HFFc6 (cell line): ENCODE results near the gene EXOC1. TPM values are rescaled to one million over a fixed set of nuclear protein-coding genes. Genes with fewer than 3 reads are reported as not detected.

ENCODE experiments used
- DNase-seq: peaks from one replicate; pipeline ENCODE4 v3.0.0-alpha.2; 2018
- H3K27ac Mint-ChIP-seq: 2 replicates; pipeline ENCODE4 v1.8.0; 2020; ENCODE audit warnings: mild to moderate bottlenecking, mixed read lengths
- H3K27me3 Mint-ChIP-seq: 2 replicates; pipeline ENCODE4 v1.8.0; 2021; ENCODE audit warnings: mild to moderate bottlenecking, moderate library complexity, mixed read lengths; ENCODE audit not compliant: insufficient read depth
- H3K36me3 Mint-ChIP-seq: 2 replicates; pipeline ENCODE4 v1.8.0; 2021; ENCODE audit warnings: low read depth, mixed read lengths
- H3K4me1 Mint-ChIP-seq: 2 replicates; pipeline ENCODE4 v1.8.0; 2020; ENCODE audit warnings: low read depth, mixed read lengths
- H3K4me3 Mint-ChIP-seq: 2 replicates; pipeline ENCODE4 v1.8.0; 2020; ENCODE audit warnings: mild to moderate bottlenecking, moderate library complexity, mixed read lengths
- H3K9me3 Mint-ChIP-seq: 2 replicates; pipeline ENCODE4 v1.8.0; 2020; ENCODE audit warnings: mild to moderate bottlenecking, mixed read lengths
- long read RNA-seq: library from polyadenylated mRNA; unstranded; transcript quantifications from one replicate; pipeline ENCODE4 v2.0.0, GENCODE V29; 2019
- total RNA-seq, 6 experiments: library from RNA; stranded (reverse); fragmentation: NEBNext Ultra II Directional; extraction: Animal tissue kit (Norgen Biotek cat#: 25700); gene quantifications; 2 replicates in 1 of 6; 3 replicates in 5 of 6; pipeline ENCODE4 v1.2.3, GENCODE V29; 2021
- TF ChIP-seq, protein P1 (sequence below): fragments of 200-600 bp; sonication (generic); IDR thresholded peaks from 2 replicates; pipeline ENCODE4 v1.5.0; 2021; ENCODE audit warnings: antibody characterized with exemption, mild to moderate bottlenecking

EXOC1 gene, protein sequence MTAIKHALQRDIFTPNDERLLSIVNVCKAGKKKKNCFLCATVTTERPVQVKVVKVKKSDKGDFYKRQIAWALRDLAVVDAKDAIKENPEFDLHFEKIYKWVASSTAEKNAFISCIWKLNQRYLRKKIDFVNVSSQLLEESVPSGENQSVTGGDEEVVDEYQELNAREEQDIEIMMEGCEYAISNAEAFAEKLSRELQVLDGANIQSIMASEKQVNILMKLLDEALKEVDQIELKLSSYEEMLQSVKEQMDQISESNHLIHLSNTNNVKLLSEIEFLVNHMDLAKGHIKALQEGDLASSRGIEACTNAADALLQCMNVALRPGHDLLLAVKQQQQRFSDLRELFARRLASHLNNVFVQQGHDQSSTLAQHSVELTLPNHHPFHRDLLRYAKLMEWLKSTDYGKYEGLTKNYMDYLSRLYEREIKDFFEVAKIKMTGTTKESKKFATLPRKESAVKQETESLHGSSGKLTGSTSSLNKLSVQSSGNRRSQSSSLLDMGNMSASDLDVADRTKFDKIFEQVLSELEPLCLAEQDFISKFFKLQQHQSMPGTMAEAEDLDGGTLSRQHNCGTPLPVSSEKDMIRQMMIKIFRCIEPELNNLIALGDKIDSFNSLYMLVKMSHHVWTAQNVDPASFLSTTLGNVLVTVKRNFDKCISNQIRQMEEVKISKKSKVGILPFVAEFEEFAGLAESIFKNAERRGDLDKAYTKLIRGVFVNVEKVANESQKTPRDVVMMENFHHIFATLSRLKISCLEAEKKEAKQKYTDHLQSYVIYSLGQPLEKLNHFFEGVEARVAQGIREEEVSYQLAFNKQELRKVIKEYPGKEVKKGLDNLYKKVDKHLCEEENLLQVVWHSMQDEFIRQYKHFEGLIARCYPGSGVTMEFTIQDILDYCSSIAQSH
- total RNA-seq, result 10 to 100 TPM; 28.8 to 32.6 (median 31.4) TPM
- long read RNA-seq, partial matches to known transcripts, result 22 of 40 reads
- long read RNA-seq, other reads (novel, unspliced or antisense), result 14 of 40 reads

DNA sequence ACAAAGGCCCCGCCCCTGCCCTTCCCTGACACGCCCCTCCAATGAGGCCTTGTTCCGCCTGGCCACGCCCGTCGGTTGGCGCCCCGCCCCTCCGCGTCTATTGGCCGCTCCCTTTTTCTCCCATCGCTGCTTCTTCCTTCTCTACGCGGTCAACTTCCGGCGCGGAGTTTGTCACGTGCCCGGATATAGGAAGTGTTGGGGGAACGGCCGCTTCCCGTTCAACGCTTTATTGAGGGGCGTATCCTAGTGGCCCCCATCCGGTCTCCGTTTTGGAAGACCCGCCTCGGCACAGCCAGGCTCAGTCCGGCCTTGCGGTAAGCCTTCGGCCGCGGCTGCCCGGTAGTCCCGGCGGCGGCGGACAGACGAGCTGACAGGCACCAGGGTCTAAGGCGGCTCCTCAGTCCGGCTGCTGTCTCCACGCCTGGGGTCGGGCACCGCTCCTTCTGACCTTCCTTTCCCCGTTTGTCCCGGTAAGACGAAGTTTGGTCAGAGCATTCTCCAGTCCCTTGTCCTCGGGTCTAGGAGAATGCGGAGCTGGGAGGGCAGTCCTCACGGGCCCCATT lies at the start of gene EXOC1:
EXOC1 (plus strand) TSS at position 165 of the 563 bp plus-strand sequence. CDS start 4,676 bp downstream, outside the sequence.
- Mint-ChIP-seq H3K36me3 (no peaks in the 10 kb centered on the region), H3K9me3 (no peaks in the 10 kb centered on the region), H3K4me3 (no peak within 1 kb of the TSS), H3K27me3 (peaks cover 3% of the 10 kb centered on the region), H3K27ac (peak within 1 kb of the TSS; percentile 89), H3K4me1 (no peaks in the 10 kb centered on the region; the same call in 1 of the 2 replicates)
- TF ChIP-seq, protein P1, sequence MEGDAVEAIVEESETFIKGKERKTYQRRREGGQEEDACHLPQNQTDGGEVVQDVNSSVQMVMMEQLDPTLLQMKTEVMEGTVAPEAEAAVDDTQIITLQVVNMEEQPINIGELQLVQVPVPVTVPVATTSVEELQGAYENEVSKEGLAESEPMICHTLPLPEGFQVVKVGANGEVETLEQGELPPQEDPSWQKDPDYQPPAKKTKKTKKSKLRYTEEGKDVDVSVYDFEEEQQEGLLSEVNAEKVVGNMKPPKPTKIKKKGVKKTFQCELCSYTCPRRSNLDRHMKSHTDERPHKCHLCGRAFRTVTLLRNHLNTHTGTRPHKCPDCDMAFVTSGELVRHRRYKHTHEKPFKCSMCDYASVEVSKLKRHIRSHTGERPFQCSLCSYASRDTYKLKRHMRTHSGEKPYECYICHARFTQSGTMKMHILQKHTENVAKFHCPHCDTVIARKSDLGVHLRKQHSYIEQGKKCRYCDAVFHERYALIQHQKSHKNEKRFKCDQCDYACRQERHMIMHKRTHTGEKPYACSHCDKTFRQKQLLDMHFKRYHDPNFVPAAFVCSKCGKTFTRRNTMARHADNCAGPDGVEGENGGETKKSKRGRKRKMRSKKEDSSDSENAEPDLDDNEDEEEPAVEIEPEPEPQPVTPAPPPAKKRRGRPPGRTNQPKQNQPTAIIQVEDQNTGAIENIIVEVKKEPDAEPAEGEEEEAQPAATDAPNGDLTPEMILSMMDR, result no peak
- peak; percentile 96 for DNase-seq

DNA sequence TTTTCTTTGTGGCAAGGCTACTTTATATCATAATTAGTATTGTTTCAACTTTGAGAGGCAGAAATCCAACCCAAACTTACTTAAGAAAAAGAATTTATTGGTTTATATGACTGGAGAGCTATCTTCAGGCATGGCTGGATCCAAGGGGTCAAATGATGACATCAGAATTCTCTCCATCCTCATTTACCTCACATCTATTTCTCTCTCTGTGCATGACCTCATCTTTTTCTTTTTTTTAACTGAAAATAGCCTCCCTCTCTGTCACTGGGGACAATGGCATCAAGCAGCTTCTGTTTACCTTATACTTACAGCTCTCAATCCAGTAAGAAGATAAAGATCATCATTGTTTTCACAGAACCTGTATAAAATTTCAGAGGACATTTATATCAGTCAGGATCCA lies 45.9 kb upstream of the EXOC1 start:
- TF ChIP-seq, protein P1, result no peak
- H3K9me3 Mint-ChIP-seq, result no peaks in the 10 kb centered on the region
- no peaks in the 10 kb centered on the region for H3K4me1 Mint-ChIP-seq
- no peak overlapping the region for H3K4me3 Mint-ChIP-seq
- peaks cover 13% of the 10 kb centered on the region for H3K27me3 Mint-ChIP-seq
- no peak for DNase-seq
- no peak overlapping the region for H3K27ac Mint-ChIP-seq
- no peaks in the 10 kb centered on the region for H3K36me3 Mint-ChIP-seq

DNA sequence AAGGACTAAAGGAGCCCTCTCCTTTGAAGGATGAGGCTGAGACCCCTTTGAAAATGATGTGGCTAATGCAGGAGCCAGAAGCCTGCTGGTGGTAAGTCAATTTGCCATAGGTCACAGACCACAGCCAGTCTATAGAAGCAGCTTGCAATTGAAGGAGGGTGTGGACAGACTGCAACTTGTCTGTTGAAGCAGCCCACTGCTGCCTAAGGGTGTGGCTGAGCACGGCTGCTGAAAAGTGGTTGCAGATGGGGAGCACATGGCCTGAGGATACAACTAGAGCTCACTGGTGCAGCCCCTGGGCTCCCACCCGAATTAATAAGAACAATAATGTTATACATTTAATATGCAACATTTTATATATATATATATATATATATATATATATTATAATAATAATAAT lies 45.3 kb upstream of the EXOC1 start:
- H3K4me3 Mint-ChIP-seq, result no peak overlapping the region
- no peak overlapping the region for H3K27ac Mint-ChIP-seq
- no peaks in the 10 kb centered on the region for H3K9me3 Mint-ChIP-seq
- H3K36me3 Mint-ChIP-seq, result no peaks in the 10 kb centered on the region
- H3K4me1 Mint-ChIP-seq, result no peaks in the 10 kb centered on the region
- DNase-seq, result no peak
- H3K27me3 Mint-ChIP-seq, result peaks cover 11% of the 10 kb centered on the region
- TF ChIP-seq, protein P1, result no peak

DNA sequence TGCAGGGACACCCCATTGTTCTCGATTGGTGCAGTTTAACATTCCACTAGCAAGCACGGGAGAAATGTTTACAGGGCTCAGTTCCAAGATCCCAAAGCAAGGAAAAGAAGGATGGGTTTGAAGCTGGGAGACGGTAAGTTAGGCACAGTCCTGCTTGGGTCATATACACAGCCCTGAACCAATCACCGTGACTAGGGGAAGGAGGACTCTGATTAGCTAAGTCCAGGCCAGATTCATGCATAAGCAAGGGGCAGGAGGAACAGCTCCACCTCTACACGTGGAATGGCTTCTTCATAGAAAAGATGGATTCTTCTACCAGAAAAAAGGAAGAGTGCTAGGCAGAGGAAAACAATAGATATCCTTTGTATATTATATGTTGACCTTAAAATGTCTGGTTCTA lies 44.8 kb upstream of the EXOC1 start:
- no peaks in the 10 kb centered on the region for H3K36me3 Mint-ChIP-seq
- no peaks in the 10 kb centered on the region for H3K4me1 Mint-ChIP-seq
- H3K27ac Mint-ChIP-seq, result no peak overlapping the region
- no peaks in the 10 kb centered on the region for H3K9me3 Mint-ChIP-seq
- H3K4me3 Mint-ChIP-seq, result no peak overlapping the region
- DNase-seq, result no peak
- TF ChIP-seq, protein P1, result no peak
- H3K27me3 Mint-ChIP-seq, result peaks cover 9% of the 10 kb centered on the region

DNA sequence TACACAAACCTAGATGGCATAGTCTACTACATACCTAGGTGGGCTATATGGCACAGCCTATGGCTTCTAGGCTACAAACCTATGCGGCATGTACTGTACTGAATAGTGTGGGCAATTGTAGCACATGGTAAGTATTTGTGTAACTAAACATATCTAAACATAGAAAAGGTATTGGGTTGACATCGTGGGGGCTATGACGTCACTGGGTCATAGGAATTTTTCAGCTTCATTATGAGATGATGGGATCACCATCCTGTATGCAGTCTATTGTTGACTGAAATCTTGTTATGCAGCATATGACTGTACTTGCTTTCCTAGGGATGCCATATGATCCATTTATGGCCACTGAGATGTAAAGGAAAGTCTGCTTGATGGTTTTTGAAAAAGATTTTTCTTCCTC lies 35.8 kb upstream of the EXOC1 start:
- Mint-ChIP-seq H3K36me3 (no peaks in the 10 kb centered on the region), H3K27ac (no peak overlapping the region)

More for the DNA sequence above, 35.8 kb upstream of the EXOC1 start:
- TF ChIP-seq, protein P1, result no peak
- Mint-ChIP-seq H3K27me3 (peaks cover 4% of the 10 kb centered on the region), H3K4me3 (no peak overlapping the region), H3K9me3 (no peaks in the 10 kb centered on the region), H3K4me1 (no peaks in the 10 kb centered on the region)
- DNase-seq, result no peak
